Limb (tissue), 2 donors: ENCODE data around the gene LRRN4CL.

ENCODE experiments used
- DNase-seq, 2 donors: peaks; one replicate each; pipeline ENCODE4 v3.0.0-alpha.2; 2016; ENCODE audit errors: extremely low spot score in 2 of 2

LRRN4CL gene

DNA sequence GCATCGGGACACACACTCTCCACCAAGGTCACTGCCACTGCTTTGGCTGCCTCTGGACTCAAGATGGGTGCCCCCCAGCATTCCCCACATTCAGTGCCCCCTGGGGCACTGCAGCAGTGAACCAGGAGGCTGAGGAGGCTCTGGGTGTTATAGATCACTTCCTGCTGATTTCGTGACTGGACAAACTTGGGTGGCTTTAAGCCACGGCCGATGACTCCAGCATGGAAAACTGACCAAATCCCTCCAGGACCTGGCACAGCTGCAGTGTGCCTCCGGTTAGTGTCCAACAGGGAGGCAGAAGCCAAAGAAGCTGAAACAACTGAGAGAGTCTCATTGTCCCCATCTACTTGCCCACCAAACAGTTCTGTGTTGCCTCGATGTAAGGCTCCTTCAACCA is 41.7 kb downstream of the LRRN4CL start:
- no peak for DNase-seq

DNA sequence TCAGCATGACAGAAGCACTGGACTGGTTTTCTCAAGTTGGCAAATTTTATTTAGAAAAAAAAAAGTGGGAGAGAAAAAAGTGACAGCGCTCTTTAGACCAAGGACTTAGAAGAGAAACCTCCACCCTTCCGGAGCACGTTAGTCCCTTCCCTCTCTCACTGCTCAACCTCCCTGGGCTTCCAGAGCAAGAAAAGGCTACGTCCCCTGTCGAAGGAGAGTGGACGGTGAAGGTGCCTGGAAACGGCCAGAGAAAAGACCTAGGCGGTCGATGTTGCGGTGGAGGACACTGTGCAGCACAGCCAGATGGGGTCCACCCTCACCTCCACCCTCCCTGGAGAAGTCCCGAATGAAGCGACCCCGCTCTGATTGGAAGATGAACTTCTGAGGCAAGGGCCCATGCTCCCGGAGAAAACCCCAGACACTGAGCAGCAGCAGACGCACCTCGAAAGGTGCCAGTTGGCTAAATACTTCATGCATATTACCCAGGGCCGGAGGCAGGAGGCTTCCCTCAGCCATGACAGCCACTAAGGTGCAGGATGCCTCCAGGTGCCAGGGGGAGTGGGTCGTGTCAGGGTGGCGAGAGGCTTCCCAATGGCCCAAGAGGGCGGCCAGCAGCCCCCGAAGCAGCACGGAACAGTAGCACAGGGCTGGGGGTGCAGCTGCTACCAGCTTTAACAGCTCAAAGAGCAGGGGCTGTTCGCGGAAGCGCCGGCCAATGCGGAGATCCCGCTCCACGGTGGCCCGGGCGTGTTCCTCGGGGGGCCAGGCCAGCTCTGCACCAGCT is 42.3 kb downstream of the LRRN4CL start:
- DNase-seq = no peak

DNA sequence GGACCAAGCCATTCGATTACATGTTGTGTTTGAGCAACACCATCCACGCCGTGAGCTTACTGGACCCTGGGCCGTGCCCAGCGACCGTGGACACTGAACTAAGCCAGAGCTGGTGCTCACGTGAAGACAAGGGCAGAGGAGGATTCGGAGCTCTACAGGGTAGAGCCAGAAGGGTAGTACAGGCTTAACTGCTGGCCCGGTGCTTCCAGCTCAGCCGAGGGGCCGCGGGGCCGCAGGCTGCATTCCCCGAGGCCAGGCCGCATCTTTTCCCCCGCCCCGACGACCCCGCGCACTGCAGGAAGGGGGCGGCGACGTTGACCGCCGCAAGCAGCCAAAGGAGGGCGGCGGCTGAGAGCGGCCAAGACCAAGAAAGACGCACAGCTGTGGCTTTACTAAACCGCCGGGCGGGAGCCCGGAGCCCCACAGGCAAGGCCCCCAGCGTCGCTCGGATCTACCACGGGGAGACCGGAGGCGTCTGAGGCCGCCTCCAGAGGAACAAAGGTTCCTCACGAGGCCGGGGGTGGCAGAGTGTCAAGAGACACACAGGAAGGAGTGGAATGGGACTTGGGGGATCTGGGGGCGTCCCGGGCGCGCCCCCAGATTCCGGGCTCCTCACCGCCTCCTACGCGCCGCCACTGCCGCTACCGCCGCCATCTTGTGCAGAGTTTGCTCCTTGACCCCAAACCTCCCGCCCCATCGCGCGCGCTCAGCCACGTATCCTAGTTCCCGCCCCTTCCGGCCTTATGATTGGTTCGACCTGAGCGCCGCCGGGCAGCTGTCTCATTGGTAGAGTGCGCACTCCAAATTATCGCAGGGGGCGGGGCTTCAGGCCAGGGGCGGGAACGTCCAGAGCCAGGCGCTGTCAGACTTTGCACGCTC is 43.1 kb downstream of the LRRN4CL start, which contains the start of gene GANAB:
Gene GANAB (minus strand): TSS at position 668 of the 879 bp plus-strand sequence. CDS start 14 bp downstream, at position 654.
- DNase-seq = peak; percentile 98 to 99

DNA sequence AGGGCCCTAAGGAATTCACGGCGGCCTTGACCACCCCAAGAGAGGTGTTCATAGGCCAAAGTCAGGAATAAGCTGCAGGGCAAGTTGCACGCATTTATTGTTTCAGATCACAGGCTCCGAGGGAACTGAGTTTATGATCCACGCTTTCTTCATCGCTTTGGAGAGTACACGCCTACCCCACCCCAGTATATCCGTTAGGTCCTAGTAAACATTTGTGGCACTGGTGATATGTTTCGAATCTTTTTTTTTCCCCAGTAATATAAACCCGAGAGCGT is 43.7 kb downstream of the LRRN4CL start:
- no peak for DNase-seq

DNA sequence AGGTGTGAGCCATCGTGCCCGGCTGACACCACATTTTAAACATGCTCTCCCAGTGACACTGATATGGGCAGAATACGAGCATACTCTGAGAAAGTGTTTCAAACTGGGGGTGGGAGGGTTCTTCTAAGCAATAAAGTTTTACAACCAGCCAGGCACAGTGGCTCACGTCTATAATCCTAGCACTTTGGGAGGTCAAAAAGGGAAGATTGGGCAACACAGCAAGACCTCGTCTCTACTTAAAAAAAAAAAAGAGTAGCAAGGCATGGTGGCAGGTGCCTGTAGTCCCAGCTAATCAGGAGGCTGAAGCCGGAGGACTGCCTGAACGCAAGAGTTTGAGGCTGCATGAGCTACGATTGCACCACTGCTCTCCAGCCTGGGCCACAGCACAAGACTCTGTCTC is 45.1 kb downstream of the LRRN4CL start:
- DNase-seq = no peak
